DOHH2 (cell line): ENCODE measurements around the gene ALKBH6.

ENCODE experiments used
- H3F3A ChIP-seq: fragments of 200-600 bp; sonication (generic), shearing (Covaris generic); 2 replicates; pipeline ENCODE4 v1.6.0; 2016; ENCODE audit warnings: antibody characterized with exemption, mild to moderate bottlenecking; ENCODE audit not compliant: control insufficient read depth, insufficient read depth
- H3K27ac ChIP-seq: fragments of 200-600 bp; sonication (generic); 2 replicates; pipeline ENCODE4 v1.5.1; 2014; ENCODE audit warnings: low read depth, mild to moderate bottlenecking, low read length, moderate library complexity
- H3K27me3 ChIP-seq: fragments of 200-600 bp; sonication (generic); 2 replicates; pipeline ENCODE4 v1.6.1; 2014; ENCODE audit warnings: mild to moderate bottlenecking, low read length, mixed read lengths; ENCODE audit not compliant: control insufficient read depth
- H3K36me3 ChIP-seq: fragments of 200-600 bp; sonication (generic); 2 replicates; pipeline ENCODE4 v1.6.1; 2014; ENCODE audit warnings: mild to moderate bottlenecking, low read length, moderate library complexity, mixed read lengths; ENCODE audit not compliant: control insufficient read depth
- H3K4me1 ChIP-seq: fragments of 200-600 bp; sonication (generic); 2 replicates; pipeline ENCODE4 v1.6.1; 2014; ENCODE audit warnings: mild to moderate bottlenecking, low read length, mixed read lengths; ENCODE audit not compliant: control insufficient read depth
- H3K4me2 ChIP-seq: fragments of 200-600 bp; sonication (generic); 2 replicates; pipeline ENCODE4 v1.6.0; 2014; ENCODE audit warnings: mild to moderate bottlenecking, low read length, moderate library complexity
- H3K4me3 ChIP-seq: fragments of 200-600 bp; sonication (generic); 2 replicates; pipeline ENCODE4 v1.5.1; 2014; ENCODE audit warnings: mild to moderate bottlenecking, low read length, mixed read lengths
- H3K79me2 ChIP-seq: fragments of 200-600 bp; sonication (generic); 2 replicates; pipeline ENCODE4 v1.6.1; 2014; ENCODE audit warnings: mild to moderate bottlenecking, low read length, mixed read lengths; ENCODE audit not compliant: control insufficient read depth
- H3K9me2 ChIP-seq: fragments of 200-600 bp; sonication (generic); replicated peaks from 2 replicates; pipeline ENCODE4 v1.6.1; 2014; ENCODE audit warnings: mild to moderate bottlenecking, low read length, mixed read lengths; ENCODE audit not compliant: control insufficient read depth
- H3K9me3 ChIP-seq: fragments of 200-600 bp; sonication (generic); 2 replicates; pipeline ENCODE4 v1.6.1; 2014; ENCODE audit warnings: antibody characterized with exemption, low read length, mixed read lengths; ENCODE audit not compliant: control insufficient read depth, insufficient read depth
- H4K20me1 ChIP-seq: fragments of 200-600 bp; sonication (generic); 2 replicates; pipeline ENCODE4 v1.6.0; 2014; ENCODE audit warnings: low read depth, mild to moderate bottlenecking, antibody characterized with exemption, low read length, moderate library complexity; ENCODE audit not compliant: control insufficient read depth, insufficient read depth
- EZH2phosphoT487 ChIP-seq: fragments of 200-600 bp; sonication (generic); IDR thresholded peaks from 2 replicates; pipeline ENCODE4 v1.6.1; 2017; ENCODE audit warnings: borderline replicate concordance, mild to moderate bottlenecking, antibody characterized with exemption, low read length, moderate library complexity, mixed read lengths
- TF ChIP-seq, protein P1 (sequence below): fragments of 200-600 bp; sonication (generic); IDR thresholded peaks from one replicate; pipeline ENCODE4 v1.5.1; 2014; ENCODE audit warnings: antibody characterized with exemption, mild to moderate bottlenecking, low read depth, low read length; ENCODE audit not compliant: poor library complexity, severe bottlenecking

Gene ALKBH6

DNA sequence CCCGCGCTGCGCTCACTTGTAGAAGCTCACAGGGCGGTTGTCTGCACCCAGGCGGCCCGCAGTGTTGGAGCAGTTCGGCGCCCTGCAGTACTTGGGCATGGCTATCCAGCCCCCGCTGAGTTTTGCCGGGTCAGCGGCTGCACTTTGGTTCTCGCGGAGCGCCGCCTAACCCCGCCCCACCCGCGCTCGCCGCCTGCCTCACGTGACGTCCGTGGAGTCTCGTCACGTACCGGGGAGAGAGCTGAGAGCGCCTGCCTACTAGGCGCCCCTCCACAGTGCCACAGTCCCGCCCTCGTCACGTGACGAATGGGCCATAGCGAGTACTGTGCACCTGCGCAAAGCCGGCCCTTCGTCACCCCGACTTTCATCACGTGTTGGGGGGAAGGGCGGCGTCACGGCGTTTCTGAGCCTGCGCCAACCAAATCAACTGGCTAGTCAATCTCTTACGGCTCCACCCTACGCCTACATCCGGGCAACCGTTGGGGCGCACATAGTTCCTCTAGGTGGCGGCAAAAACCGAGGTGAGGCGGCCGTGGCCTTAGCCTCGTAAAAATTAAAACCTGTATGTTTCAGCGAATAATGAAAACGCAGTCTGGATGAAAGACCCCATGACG lies 40.2 kb upstream of the ALKBH6 start, which contains the start of gene THAP8:
Gene THAP8 (minus strand): TSS at position 167 of the 614 bp plus-strand sequence. CDS start 68 bp downstream, at position 99.
- H3K27ac ChIP-seq, result peak within 1 kb of the TSS; percentile 88

DNA sequence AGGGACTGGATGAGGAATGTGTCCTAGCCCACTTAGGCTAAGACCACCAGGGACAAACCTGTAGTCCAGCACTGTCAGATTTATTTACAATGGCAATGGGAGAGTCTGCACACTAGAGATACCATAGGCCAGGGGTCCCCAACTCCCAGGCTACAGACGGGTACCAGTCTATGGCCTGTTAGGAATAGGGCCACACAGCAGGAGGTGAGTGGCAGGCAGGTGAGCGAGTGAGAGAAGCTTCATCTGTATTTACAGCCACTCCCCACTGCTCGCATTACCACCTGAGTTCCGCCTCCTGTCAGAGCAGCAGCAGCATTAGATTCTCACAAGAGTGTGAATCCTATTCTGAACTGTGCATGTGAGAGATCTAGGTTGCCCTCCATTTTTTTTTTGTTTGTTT lies 37.6 kb upstream of the ALKBH6 start:
- H3K27ac ChIP-seq, result no peak overlapping the region
- H3K4me2 ChIP-seq, result no peak overlapping the region

More for the DNA sequence above, 40.2 kb upstream of the ALKBH6 start, which contains the start of gene THAP8:
- Histone ChIP-seq H4K20me1 (peaks cover 4% of the 10 kb centered on the region), H3K9me2 (no peaks in the 10 kb centered on the region), H3F3A (no peaks in the 10 kb centered on the region), H3K27me3 (no peaks in the 10 kb centered on the region), H3K4me2 (peak within 1 kb of the TSS; percentile 73), H3K4me3 (peak within 1 kb of the TSS; percentile 88), H3K79me2 (peaks cover 54% of the 10 kb centered on the region), H3K9me3 (no peaks in the 10 kb centered on the region), H3K4me1 (peaks cover 27% of the 10 kb centered on the region), H3K36me3 (peaks cover 34% of the 10 kb centered on the region)
- TF ChIP-seq EZH2phosphoT487, result no peak
- TF ChIP-seq, protein P1, sequence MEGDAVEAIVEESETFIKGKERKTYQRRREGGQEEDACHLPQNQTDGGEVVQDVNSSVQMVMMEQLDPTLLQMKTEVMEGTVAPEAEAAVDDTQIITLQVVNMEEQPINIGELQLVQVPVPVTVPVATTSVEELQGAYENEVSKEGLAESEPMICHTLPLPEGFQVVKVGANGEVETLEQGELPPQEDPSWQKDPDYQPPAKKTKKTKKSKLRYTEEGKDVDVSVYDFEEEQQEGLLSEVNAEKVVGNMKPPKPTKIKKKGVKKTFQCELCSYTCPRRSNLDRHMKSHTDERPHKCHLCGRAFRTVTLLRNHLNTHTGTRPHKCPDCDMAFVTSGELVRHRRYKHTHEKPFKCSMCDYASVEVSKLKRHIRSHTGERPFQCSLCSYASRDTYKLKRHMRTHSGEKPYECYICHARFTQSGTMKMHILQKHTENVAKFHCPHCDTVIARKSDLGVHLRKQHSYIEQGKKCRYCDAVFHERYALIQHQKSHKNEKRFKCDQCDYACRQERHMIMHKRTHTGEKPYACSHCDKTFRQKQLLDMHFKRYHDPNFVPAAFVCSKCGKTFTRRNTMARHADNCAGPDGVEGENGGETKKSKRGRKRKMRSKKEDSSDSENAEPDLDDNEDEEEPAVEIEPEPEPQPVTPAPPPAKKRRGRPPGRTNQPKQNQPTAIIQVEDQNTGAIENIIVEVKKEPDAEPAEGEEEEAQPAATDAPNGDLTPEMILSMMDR, result peak; percentile 56

DNA sequence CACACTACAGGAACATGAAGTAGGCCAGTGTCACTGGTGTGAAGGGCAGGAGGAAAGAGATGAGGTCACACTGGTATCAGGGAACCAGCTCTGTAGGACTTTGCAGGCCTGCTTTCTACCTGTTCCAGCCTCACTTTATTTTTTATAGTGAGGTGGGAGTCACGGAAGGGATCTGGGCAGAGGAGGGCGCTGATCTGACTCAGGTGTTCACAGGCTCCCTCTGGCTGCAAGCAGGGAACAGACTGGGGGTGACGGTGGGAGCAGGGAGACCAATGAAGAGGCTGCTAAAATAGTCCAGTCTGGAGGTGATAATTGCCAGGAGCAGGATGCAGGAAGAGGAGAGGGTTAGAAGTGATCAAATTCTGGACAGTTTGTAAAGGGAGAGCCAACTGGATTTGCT lies 37.2 kb upstream of the ALKBH6 start:
- Histone ChIP-seq H3K27ac (no peak overlapping the region), H3K9me2 (no peaks in the 10 kb centered on the region), H3K27me3 (no peaks in the 10 kb centered on the region), H3K36me3 (peaks cover 7% of the 10 kb centered on the region), H3K4me1 (peaks cover 18% of the 10 kb centered on the region), H3K9me3 (no peaks in the 10 kb centered on the region), H3K4me3 (no peak overlapping the region), H4K20me1 (peaks cover 4% of the 10 kb centered on the region; the same call in 1 of the 2 replicates), H3K4me2 (no peak overlapping the region), H3K79me2 (peaks cover 25% of the 10 kb centered on the region), H3F3A (no peaks in the 10 kb centered on the region)
- TF ChIP-seq, protein P1, result peak; percentile 66
- no peak for TF ChIP-seq EZH2phosphoT487

More for the DNA sequence above, 37.6 kb upstream of the ALKBH6 start:
- Histone ChIP-seq H3K9me2 (no peaks in the 10 kb centered on the region), H3K36me3 (peaks cover 11% of the 10 kb centered on the region), H3K9me3 (no peaks in the 10 kb centered on the region), H3K27me3 (no peaks in the 10 kb centered on the region), H4K20me1 (peaks cover 4% of the 10 kb centered on the region; the same call in 1 of the 2 replicates), H3K79me2 (peaks cover 29% of the 10 kb centered on the region), H3K4me1 (peaks cover 22% of the 10 kb centered on the region), H3K4me3 (no peak overlapping the region), H3F3A (no peaks in the 10 kb centered on the region)
- no peak for TF ChIP-seq EZH2phosphoT487
- TF ChIP-seq, protein P1, result no peak
